Measurements from ENCODE around the gene RIPPLY3.
A peak's percentile ranks its signal among the peaks of the same experiment; 100 is the strongest.

DNA sequence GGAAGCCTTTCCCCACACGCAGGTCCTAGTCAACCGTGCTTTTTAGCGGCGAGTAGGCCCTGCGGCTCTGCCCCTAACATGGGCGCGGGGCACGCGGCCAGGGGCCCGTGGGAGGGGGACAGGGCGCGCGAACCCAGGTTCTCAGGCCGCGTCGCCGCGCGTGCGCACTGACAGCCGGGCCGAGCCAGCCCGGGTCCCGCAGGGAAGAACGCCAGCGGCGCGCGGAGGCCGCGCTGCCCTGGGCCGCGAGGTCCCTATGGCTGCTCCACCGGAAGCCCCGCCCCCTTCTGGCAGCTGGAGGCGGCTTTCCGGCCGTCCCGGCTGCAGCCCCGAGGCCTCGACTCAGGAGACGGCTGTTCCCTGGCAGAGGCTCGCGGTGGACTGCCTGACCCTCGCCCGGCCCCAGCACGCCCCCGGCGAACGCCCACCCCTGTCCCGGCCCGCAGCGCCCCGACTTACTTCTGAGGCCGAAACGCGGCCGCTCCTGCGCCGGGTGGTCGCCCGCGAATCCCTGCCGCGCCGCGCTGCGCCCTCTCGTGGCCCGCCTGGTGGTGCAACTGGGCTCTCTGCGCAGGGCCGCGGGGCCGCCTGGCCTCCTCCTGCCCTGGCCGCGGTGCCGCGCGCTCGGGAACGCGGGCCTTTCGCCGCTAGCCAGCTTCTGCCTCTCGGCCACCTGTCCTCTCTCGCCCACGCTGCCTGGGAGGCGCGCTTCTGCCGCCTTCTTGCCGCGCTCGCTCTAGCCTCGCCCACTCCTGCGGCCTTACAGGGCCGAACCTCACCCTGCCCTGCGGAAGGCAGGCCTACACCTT, 16.6 kb upstream of the RIPPLY3 start:
- TF ChIP-seq, protein P1, sequence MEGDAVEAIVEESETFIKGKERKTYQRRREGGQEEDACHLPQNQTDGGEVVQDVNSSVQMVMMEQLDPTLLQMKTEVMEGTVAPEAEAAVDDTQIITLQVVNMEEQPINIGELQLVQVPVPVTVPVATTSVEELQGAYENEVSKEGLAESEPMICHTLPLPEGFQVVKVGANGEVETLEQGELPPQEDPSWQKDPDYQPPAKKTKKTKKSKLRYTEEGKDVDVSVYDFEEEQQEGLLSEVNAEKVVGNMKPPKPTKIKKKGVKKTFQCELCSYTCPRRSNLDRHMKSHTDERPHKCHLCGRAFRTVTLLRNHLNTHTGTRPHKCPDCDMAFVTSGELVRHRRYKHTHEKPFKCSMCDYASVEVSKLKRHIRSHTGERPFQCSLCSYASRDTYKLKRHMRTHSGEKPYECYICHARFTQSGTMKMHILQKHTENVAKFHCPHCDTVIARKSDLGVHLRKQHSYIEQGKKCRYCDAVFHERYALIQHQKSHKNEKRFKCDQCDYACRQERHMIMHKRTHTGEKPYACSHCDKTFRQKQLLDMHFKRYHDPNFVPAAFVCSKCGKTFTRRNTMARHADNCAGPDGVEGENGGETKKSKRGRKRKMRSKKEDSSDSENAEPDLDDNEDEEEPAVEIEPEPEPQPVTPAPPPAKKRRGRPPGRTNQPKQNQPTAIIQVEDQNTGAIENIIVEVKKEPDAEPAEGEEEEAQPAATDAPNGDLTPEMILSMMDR (IDR thresholded peaks at IDR 0.05): peak; percentile 97 to 99 (median 98)
- no peak for TF ChIP-seq EP300 (IDR thresholded peaks at IDR 0.05)
